HG03520 (cell line): Measurements from ENCODE around the gene AGFG2.
"Not testable (repeated sequence)": the region's sequence is repeated elsewhere in the genome, so short reads cannot be mapped to it uniquely, and the experiment has no call there.

Experiments used
- ATAC-seq: cut with Tn5 transposase; IDR thresholded peaks from one replicate; pipeline ENCODE4 v1.9.1; 2021; ENCODE audit warnings: mild to moderate bottlenecking, moderate library complexity; ENCODE audit not compliant: unreplicated experiment

AGFG2 gene

DNA sequence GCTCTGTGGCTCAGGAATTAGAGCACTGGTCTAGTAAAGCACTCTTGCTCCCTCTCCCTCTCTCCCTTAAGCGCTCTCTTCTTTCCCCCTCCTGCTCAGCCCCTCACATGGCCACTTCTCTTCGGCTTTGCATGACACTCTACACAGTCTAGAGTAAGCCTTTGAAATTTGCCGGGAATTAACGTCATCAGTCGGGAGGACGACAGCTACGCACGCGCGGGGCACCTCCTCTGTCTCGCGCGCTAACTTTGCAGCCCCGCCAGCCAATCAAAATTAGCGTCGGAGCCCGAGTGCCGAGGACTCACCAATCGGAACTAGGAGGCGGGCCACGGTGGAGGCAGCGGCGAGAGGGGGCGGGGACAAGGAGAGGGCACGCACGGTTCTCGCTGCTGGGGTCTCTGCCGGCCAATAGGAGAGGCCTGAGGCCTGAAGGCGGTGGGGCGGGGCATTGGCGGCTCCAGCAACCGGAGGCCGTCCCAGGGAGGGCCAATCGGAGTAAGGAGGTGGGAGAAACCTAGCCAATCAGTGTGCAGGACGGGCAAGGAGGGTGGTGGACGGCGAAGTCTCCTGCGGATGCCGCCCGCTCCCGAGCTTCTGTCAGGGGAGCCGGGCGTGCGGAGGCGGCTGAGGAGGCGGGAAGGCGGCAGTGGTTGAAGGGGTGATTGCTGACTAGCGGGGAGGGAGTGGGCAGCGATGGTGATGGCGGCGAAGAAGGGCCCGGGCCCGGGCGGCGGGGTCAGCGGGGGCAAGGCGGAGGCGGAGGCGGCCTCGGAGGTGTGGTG, at the start of gene AGFG2:
Gene AGFG2 (plus strand): TSS at position 550 of the 782 bp plus-strand sequence. CDS start 144 bp downstream, at position 694.
- peak; percentile 92 for ATAC-seq

GRCh38 chr7:100489824-100490223, 49.2 kb upstream of the AGFG2 start:
- no peak for ATAC-seq

GRCh38 chr7:100490483-100491191, 48.4 kb upstream of the AGFG2 start:
- ATAC-seq, result no peak

DNA sequence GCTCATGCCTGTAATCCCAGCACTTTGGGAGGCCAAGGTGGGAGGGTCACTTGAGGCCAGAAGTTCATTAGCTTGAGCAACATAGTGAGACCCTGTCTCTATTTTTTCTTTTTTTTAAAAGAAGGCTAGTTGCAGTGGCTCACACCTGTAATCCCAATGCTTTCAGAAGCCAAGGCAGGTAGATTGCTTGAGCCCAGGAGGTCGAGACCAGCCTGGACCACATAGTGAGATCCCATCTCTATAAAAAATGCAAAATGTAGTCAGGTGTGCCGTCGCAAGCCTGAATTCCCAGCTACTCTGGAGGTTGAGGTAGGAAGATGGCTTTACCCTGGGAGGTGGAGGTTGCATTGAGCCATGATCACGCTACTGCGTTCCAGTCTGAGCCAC, 47.8 kb upstream of the AGFG2 start:
- ATAC-seq, result no peak

- no peak for ATAC-seq
These were observed 46.1 kb upstream of the AGFG2 start for GRCh38 chr7:100492738-100493475.

- ATAC-seq, result no peak
These were observed 45.3 kb upstream of the AGFG2 start for GRCh38 chr7:100493476-100494264.

DNA sequence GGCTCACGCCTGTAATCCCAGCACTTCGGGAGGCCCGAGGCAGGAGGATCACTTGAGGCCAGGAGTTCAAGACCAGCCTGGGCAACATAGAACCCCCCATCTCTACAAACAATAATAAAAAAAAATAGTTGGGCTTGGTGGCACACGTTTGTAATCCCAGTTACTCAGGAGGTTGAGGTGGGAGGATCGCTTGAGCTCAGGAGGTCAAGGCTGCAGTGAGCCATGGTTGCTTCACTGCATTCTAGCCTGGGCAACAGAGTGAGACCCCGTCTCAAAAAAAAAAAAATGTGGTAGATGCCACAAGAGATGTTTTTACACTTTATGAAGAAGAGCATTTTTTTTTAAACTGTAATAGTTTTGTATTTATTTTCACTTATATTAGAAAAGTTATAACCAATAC, 42.5 kb upstream of the AGFG2 start:
- no peak for ATAC-seq

DNA sequence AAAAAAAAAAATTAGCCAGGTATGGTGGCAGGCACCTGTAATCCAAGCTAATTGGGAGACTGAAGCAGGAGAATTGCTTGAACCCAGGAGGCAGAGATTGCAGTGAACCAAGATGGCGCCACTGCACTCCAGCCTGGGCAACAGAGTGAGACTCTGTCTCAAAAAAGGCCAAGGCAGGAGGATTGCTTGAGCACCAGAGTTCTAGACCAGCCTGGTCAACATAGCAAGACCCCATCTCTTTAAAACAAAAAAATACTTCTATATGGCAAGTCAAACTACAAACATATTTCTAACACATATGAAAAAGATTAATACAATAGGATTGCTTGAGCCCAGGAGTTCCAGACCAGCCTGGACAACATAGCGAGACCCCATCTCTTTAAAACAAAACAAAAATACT, 38.3 kb upstream of the AGFG2 start:
- not testable (repeated sequence) for ATAC-seq

DNA sequence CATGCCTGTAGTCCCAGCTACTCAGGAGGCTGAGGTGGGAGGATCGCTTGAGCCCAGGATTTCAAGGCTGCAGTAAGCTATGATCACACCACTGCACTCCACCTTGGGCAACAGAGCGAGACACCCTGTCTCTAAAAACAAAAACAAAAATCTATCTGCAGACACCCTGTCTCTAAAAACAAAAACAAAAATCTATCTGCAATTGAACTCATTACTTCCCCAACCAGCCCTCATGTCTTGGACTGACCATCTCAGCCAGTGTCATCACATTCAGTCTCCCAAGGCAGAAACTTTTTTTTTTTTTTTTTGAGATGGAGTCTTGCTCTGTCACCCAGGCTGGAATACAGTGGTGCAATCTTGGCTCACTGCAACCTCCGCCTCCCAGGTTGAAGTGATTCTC, 35.0 kb upstream of the AGFG2 start:
- not testable (repeated sequence) for ATAC-seq

- ATAC-seq, result no peak
These were observed 34.0 kb upstream of the AGFG2 start for GRCh38 chr7:100504887-100505611.

DNA sequence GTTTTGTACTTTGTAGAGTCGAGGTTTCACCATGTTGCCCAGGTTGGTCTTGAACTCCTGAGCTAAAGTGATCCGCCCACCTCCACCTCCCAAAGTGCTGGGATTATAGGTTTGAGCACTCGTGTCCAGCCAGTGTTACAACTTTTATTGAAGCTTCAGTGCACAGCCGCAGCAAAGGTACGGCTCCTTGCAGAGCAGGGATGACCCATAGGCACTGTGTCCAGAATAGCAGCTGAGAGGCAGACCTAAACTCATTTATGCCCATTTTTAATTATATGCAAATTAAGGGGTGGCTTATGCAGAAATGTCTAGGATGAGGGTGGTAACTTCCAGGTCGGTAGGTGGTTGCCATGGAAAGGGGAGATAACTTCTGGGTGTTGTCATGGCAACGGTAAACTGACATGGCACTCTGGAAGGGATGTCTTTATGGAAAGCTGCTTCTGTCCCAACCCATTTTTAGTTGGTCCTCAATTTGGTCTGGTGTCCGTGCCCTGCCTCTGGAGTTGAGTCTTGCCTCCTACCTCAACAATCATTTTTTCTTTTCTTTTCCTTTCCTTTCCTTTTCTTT, 32.6 kb upstream of the AGFG2 start:
- no peak for ATAC-seq

DNA sequence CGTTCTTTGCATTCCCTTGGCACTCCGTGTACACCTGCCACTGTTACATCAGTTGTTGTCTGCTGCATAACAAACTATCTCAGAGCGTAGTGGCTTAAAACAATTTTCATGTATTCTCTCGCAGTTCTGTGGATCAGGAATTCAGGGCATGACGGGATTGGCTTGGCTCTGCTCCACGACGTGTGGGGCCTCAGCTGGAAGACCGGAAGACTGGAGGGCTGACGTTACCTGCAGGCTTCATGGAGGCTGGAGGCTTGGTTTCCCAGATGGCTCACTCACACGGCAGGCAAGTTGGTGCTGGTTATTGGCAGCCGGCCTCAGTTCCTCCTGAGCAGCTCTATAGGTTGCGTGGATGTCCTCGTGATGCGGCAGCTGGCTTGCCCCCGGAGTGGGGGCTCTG, 29.8 kb upstream of the AGFG2 start:
- ATAC-seq, result no peak

DNA sequence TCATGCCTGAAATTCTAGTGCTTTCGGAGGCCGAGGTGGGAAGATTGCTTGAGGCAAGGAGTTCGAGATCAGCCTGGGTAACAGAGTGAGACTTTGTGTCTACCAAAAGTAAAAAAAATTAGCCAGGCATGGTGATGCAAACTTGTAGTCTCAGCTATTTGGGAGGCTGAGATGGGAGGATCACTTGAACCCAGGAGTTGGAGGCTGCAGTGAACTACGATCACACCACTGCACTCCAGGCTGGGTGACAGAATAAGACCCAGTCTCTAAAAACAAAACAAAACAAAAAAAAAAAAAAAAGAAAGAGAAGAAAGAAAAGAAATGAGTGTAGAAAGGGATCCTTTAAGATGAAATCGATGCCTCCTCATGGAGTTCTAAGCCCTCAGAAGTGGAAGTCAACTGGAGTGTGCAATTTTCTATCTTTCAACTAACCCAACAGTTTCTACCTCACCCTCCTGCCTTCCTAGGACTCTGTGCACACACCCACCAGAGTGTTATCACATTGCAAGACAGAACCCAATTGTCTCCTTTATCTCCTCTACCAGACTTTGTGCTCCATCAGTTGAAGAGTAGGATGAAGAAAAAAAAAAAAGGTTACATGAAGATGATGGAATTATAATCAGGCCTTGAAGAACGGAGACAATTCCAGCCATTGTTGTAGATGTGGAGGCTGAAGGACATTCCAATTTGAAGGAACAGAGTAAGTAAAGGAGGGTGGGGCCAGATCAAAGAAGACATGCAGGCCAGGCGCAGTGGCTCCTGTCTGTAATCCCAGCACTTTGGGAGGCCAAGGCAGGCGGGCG, 28.4 kb upstream of the AGFG2 start:
- ATAC-seq, result no peak

DNA sequence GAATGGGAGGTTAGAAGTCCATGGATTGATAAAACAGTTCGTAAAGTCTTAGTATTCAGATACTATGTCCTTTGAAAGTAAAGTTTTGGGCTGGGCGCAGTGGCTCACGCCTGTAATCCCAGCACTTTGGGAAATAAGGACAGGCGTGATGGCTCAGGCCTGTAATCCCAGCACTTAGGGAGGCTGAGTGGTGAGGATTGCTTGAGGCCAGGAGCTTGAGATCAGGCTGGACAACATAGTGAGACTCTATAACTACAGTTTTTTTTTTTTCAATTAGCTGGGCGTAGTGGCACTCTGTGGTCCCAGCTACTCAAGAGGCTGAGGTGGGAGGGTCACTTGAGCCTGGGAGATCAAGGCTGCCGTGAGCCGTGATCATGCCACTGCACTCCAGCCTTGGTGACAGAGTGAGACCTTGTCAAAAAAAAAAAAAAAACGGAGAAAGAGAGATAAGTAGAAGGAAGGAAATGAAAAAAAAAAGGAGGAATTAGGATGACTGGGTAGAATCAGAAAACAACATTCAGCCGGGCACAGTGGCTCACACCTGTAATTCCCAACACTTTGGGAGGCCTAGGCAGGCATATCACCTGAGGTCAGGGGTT, 25.7 kb upstream of the AGFG2 start:
- no peak for ATAC-seq

DNA sequence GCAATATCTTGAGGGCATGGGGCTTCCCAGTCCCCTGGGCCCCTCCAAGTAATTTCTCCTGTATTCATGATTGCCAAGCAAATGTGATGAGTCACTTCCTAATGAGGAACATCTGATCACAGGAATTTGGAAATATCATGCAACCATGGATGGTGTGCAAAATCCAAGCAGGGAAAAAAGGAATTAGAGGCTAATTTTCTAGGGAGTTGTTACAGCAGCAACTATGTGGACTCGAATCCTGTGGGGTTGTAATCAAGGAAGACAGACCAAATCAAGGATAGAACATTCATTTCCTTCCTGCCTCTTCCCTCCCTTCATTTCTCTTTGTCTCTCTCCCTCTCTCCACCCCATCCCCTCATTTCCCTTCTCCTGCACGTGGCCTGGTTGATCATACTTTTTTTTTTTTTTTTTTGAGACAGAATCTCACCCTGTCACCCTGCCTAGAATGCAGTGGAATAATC, 23.9 kb upstream of the AGFG2 start:
- ATAC-seq, result no peak

DNA sequence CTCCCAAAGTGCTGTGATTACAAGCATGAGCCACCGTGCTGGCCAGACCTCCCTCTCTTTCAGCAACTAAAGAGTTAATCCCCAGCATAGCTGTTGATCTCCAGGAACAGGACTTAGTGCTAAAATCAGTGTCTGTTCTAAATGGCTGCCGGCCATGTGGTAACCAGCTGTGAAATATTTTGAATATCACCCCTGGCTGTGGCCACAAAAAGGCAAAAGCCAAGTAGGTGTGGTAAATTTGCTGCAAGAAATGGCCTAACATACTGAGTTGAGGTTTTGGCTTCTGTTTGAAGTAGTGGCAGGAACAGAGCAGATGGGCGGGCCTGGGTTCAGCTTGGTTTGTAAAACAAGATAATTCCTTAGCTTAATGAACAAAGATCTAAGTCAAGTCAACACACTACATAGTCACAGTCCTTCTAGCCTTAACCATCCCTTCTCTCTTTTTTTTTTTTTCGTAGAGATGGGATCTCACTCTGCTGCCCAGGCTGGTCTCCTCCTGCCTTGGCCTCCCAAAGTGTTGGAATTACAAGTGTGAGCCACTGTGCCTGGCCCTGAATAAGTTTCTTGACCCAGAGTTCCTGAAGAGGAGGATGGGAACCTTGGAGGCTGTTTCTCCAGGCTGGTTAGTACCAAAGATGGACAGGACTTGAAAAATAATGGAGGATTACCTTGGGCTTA, 22.7 kb upstream of the AGFG2 start:
- no peak for ATAC-seq

GRCh38 chr7:100517305-100517704, 21.7 kb upstream of the AGFG2 start:
- ATAC-seq, result no peak

- ATAC-seq, result no peak
These were observed 19.4 kb upstream of the AGFG2 start for GRCh38 chr7:100519580-100519979.
